Stimulated activated CD8-positive, alpha-beta memory T cell treated with anti-CD3 and anti-CD28 coated beads, Interleukin-15, amount 100 ng/mL, for 4 hours (primary cell): Measurements from ENCODE around the gene TMPRSS13.
"Not testable (repeated sequence)": the region's sequence is repeated elsewhere in the genome, so short reads cannot be mapped to it uniquely, and the experiment has no call there.

Experiments
- DNase-seq, 2 donors: peaks; one replicate each; pipeline ENCODE4 v3.0.0-alpha.2; 2020; ENCODE audit warnings: low read depth in 2 of 2

TMPRSS13 gene

DNA sequence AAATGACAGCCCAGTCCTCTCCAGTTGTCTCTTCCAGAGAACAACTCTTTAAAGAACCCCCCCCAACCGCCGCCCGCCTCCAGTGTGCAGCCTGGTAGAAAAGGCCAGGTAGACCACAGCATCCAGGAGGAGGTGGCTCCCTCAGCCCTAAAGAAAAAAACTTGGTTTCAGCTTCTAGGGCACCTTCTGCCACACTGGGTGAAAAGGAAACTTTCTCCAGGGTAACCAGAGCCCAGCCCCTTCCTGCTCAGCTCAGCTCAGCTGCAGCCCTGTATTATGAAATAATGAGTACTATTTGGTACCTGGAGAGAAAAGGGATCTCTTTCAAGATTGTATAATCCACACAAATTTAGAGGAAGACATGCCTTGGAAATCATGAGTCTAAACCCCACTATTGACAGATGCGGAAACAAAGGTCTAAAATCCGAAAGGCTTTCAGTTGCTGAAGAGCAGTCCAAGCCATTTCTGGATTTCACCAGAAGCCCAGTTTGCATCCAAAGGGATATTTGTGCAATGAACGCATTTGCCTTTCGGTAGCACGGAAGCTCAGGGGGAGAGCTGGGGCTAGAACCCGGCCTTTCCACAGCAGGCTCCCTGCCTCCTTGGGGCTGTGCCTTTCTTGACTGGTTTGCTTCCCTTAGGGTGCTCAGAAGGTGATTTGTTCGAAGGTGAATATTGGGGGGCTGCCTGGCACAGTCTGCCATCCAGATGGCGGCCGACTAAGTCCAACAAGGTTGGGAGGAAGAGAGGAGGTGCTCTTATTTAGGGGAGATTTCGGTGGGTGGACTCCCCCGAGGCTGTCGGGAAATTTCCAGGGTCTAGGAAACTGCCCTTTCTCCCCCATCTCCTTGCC lies 56.0 kb downstream of the TMPRSS13 start:
- DNase-seq, result no peak

DNA sequence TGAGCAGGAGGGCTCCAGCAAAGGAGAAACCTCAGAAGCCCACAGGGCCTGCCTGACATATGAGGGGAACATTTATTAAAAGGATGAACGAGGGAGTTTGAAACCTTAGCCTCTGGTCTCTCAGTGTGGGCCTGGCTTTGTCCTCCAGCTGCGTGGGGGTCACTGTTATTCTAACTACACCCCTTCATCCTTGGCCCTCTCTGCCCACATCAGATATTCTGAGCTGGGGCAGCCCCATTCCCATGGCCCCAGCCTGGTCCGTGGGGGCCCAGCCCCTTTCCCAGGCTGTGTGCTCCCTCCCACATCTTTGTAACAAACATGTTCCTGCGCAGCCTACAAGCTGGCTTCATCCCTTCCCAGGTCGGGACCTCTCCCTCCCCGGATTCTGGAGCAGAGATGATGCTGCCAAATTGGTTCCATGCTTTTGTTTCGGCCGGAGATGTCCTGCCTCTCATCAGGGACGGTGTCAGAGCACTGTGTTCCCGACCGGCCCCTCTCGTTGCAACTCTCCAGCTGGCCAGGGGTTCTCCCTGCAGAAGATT lies 56.7 kb downstream of the TMPRSS13 start:
- no peak for DNase-seq

DNA sequence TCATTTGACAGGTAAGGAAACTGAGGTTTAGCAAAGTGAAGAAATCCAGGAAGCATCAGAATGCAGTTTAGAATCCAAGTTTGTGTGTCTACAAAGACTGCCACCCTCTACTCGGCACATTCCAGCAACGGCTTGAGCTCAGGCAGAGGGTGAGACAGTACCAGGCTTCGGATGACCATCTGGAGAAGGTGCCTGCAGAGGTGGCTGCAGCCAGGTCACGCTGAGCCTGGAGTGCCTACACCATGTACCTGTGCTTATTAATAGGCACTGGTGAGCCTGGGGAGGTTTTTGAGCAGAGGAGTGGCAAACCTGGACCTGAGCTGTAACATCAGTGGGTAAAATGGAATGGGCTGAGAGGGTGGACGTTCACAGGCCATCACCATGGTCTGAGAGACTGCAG lies 57.4 kb downstream of the TMPRSS13 start:
- no peak for DNase-seq

DNA sequence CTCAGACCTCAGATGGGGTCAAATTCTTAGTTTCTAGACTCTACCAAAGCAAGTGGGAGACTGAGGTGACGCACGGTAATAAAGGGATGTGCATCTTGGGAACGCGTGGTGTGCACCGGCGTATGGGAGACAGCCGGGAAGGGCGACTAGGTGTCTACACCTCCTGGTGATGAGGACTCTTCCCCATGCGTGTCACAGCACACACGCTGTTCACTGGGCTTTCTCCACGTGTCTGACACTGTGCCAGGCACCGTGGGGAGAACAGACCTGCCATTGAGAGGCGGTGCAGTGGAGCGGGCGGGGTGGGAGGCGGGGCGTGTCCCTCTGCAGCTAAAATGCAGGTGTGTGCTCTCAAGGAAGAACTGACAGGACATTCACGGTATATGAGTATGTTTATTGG lies 58.0 kb downstream of the TMPRSS13 start:
- DNase-seq, result no peak

DNA sequence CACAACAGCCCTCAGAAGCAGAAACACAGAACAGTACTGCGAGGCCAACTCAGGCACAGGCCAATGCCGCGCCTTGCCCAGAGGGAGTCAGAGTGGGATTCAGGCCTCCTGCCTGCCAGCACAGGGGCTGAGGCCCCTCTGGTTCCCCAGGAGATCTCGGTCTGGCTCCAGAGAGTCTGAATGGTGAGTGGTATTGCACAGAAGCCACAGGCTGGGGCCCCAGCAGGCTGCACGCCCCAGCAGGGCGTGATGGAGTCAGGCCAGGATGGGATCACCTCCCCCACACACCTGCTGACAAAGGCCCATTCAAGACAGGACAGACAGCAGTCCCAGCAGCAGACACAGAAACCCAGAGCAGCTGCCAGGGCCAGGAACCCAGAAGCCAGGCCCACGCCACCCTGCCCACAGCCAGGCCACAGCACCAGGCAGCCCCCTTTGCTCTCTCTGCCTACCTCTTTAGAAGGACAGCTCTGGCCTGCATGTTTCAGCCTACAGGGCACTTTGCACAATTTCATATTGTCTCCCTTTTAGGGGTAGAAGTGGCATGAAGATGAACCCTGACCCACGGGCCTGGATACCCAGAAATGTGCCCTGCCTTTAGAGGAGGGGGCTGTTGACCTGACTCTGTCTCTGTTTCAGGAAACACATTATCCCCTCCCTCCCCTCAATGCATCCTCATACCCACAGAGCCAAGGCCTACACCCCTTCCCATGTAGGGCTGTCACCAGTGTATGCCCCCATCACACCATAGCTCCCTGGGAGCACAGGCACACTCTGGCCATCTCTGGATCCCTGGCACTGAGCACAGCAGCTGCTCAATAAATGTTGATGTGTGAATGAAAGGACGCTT lies 58.9 kb downstream of the TMPRSS13 start:
- DNase-seq, result no peak

DNA sequence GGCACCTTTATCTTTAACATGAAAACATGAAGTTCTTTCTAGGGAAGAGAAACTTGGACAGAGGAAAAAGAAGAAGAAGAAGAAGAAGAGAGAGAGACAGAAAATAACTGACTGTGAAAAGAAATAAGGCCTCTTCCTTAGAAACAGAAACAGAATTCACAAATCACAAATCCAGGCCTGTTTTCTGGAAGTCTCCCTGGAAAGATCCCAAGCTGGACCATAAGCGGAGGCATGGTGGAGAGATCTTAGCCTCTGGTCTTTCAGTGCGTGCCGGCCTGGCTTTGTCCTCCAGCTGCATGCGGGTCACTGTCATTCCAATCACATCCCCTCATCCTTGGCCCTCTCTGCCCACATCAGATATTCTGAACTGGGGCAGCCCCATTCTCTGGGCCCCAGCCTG lies 59.6 kb downstream of the TMPRSS13 start:
- DNase-seq, result no peak

DNA sequence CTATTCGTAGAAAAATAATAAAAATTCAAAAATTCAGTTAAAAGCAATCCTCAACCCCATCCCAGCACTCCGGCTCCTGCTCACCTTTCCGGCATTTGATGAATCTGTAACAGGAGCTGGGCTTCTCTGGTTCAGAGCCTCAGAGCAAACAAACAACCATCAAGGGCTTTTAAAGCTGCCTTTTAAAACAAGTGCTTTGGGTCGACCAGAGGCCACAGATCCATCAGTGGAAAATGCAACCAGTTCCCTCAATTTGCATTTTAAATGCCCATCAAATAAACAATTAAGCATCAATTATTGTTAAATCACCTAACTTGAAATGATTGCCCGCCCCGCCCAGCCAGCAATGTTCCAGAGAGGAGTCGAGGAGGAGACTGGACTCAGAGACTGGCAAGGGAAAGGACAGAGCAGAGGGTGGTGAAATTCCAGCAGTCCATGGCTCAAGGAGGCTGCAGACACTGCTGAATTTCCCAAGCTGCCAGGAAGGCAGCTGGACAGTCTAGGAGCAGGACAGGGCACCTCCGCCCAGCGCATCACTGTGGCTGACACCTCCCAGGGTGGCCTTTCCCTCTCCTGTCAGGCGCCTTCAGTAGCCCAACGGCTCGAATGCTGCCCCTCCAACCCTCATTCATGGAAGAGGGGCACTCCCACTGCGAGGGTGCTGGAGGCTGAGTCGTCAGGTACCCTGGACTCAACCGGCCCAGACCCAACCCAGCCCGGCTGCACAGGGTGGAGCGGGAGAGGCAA lies 60.2 kb downstream of the TMPRSS13 start:
- DNase-seq, result no peak

DNA sequence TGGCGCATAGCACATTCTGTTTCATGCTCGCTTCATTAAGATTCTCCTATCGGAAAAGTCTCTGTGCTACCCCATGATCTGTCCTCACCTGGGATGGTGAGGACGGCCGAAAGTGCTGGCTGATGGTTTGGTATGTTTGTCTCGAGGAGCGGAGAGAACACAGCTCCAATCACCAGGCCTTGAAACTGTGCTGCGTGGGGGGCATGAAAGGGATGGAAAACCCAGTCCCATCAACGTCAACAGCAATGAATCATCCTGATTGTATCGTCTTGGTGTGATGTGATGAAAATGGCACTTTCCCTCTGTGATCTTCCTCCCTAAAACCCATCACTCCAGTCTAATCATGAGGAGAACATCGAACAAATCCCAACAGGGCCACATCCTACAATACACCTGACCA lies 61.1 kb downstream of the TMPRSS13 start:
- no peak for DNase-seq

DNA sequence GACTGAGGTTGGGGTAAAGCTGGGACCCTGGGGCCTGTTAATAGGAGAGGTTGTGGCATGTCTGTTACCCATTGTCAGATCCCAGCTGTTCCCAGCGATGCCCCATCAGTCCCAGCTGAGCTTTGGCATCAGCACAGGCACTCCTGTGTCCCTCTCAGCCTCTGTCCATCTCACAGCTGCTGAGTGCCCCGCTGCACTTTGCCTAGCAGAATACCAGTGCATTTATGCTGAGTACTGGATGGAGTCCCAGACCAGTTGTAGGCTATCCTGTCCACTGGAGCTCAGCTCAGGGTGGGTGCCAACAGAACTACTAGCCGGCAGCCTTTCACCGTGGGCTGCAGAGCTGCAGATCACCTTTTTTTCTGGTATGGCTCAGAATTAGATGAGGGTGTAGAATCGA lies 62.7 kb downstream of the TMPRSS13 start:
- no peak for DNase-seq

DNA sequence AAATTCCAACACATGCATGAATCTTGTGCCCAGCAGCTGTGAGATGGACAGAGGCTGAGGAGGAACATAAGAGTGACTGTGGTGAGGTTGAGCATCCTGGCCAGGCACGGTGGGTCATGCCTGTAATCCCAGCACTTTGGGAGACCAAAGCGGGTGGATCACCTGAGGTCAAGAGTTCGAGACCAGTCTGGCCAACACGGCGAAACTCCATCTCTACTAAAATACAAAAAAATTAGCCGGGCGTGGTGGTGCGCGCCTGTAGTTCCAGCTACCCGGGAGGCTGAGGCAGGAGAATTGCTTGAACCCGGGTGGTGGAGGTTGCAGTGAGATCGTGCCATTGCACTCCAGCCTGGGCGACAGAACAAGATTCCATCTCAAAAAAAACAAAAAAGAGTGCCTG lies 63.7 kb downstream of the TMPRSS13 start:
- not testable (repeated sequence) for DNase-seq

DNA sequence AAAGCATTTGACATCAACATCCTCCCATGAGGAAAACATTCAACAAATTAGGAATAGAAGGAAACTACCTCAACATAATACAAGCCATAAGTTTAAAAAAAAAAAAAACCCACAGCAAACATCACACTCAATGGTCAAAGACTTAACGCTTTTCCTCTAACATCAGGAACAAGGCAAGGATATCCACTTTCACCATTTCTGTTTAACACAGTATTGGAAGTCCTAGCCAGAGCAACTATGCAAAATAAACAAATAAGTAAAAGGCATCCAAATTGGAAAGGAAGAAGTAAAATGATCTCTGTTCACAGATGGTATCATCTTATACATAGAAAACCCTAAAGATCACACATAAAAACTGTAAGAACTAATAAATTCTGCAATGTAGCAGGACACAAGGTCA lies 65.8 kb downstream of the TMPRSS13 start:
- no peak for DNase-seq

DNA sequence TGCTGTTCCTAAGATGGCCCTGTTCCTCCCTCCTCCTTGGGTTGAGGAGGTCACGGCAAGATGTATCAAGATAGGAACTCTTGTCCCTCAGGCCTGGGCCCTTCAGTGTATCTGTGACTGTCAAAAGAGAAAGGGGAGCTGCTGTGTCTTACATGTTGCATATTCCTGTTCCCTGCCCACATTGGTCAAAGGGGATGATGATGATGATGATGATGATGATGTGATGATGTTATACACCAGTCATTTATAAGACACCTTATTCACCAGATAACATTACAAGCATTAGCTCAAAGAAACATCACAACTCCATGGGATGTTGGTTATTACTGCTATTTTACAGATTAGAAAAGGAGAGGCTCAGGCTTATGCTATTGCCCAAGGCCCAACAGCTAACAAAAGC lies 66.4 kb downstream of the TMPRSS13 start:
- no peak for DNase-seq

DNA sequence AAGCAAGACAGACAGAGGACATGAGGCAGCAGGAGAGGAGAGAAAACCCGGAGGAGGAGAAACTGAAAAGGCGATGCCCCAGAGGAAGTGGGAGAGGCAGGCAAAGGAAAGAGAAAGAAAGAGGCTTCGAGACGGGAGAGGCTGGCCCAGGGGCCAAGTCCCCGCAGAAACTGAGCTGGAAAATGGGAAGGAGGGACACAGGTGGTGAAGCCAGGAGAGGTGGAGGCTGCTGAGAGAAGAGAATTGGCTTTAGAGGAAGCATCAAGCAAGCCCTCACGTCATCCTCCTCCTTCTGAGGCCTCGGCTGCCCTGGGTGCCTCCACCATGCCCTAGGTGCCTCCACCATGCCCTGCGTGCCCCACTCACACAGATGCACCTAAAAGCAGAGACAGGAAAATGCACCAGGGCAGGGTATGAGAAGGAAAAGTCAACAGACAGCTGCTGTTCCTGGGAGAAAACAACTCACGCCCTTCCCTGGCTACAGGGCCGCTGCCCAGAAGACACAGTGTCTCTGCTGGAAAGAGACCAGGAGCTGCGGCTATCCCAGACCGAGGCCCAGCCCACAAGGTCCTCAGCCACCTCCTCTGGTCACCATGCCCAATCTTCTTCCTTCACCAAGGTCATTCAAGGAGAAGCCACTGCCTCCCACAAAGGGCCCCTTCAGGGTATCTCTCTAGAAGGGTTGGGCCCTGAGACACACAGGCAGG lies 67.0 kb downstream of the TMPRSS13 start:
- no peak for DNase-seq

DNA sequence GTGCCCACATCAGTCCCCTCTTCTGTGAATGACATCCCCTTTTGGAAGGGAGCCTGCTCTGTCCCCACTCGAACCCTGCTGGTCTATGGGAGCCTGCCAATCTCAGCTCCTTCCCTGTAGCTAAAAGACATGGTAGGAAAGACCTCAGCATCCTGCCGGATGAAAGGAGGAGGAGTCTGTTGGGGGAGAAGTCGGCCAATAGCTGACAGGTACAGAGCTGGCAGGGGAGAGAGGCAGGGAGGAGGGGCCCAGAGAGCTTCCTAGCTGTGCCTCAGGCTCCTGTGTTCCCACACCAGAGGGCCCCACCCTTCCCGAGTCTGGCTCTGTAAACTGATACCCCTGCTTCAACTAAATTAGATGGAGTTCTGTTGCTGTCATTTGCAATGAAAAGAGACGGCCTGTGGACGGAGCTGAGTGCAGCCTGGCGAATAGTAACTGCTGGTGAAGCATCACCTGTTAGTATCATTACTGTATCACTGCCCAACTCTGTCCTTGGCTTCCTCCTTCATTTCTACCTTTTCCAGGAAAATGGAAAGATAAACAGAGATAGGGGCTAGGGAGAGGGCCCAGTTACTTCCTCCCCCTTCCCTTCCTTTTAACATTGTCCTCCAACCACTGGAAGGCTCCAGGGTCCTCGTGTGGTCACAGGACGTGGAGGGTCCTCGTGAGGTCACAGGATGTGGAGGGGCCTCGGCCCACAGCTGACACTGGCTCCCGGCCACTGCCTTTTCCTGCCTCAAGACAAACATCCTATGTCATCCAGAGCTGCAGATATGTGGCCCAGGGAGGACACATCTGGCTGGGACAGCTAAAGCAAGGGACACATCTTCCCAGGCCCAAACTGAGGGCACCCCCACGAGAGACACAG lies 67.8 kb downstream of the TMPRSS13 start:
- no peak for DNase-seq

DNA sequence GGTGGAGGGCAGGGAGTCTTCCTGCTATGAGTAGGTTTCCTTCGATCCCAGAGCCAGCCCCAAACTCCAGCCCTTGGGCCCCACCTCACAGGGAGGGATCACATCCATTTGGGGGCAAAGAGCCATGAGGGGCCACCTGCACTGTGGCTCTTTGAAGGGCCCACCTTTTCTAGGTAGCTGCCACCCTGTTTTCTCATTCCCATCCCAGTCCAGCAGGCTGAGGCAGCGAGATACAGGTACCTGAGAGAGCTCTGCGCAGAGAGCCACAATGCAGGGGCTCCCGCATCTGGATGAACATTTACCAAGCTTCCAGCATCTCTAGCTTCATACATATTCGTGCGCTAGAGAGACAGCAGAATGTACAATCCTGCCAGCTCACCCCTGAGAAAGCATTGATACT lies 69.1 kb downstream of the TMPRSS13 start:
- no peak for DNase-seq

DNA sequence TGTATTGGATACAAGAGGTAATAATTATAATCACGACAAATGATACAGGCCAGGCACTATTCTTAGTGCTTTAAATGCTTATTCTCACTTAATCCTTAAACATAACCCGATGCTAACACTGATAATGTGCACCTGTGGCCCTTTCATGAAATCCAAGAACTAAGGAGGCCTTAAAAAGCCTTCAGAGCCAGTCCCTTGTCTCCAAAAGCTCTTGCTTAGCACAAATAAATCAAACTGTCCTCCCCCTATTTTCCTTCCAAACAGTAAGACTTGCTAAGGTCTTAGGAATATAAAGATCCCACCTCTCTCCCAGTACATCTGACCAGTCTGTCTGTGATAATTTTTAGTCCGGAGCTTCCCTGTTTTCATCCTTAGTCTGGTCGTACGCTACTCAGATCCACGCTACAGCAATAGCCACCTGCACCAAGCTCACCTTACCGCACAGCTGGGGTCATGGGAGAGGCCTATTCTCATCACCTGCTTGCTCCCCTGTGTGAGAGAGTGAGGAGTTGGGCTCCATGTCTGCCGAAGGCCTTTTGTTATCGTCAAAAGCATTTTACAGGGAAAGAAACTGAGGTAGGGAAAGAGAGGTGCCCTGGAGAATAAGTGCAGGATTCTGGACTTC lies 69.6 kb downstream of the TMPRSS13 start:
- DNase-seq, result no peak

DNA sequence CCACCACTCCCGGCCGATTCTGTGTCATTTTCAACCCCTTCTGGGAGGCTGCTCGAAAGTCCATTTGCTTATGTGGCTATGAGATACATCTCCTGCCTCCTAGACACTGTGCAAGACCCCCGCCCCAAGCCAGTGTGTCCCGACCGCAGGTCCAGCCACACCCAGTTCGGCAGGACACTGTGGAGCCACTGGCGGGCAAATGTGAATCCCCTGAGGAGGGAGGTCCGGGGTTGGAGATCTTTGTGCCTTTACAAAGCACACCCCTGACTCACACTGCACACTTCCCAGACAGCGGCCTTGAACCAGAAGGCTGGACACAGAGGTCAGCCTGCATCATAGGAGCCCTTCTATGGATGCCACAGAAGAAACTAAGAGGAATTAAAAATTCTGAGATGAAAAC lies 70.1 kb downstream of the TMPRSS13 start:
- no peak for DNase-seq

DNA sequence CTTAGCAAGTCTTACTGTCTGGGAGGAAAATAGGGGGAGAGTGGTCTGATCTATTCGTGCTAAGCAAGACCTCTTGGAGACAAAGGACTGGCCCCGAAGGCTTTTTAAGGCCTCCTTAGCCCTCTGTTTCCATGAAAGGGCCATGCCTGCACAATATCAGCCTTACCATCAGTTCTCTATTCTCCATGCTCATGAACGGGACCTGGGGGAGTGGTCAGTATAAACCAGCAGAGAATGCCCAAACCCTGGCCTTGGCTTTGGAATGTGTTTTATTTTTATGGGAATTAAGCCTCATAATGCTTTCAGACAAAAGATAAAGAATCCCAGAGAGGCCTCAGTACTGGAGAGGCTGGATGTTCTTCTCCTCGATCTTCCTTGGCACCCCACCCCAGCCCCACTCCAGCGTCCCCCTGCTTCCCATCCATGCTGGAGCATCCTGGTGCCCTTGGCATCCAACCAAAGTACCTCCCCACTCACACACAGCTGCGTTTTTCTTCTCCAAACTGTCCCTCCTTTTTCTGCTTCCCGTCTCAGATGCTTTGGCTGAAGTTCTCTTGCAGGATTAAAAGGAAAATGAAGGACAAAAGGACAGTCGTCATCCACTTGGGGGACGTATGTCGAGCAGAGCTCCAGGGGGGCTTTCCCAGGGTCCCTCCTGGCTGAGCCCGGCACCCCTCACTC lies 71.3 kb downstream of the TMPRSS13 start:
- DNase-seq, result no peak

DNA sequence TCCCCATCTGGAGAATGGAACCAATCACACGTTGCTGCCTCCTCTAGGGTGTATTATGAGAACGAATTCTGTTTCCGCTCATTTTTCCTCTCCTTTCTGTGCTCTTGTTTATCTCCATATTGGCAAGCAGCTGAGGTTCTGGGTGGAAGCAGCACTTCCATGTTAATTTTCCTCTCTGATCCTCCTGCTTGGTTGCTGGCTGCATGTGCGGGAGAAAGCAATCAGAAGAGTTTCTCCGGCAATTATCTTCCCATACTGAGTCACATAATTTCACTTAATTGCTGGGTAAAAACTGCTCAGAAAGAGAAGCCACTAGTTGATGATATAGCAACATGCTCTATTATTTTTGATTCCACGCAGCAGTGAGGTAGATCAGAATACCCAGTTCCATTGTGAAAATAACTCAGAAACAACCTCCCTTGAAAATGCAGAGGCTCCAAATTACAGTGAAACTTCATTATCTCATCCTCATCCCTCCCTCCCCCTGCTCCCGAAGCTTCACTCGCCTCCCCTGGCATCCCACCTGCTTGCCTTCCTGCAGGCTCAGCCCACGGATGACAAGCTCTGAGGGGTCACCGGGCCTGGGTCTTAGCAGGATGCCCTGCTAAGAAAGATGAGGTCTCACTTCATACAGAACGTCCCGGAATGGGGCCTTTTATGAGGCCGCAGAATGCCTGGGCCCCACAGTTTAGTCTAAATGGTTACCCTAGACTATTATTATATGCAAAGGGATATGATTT lies 73.1 kb downstream of the TMPRSS13 start:
- no peak for DNase-seq
